ENCODE results near the gene SIPA1L3.
A peak's percentile ranks its signal among the peaks of the same experiment; 100 is the strongest.

The SIPA1L3 gene

GRCh38 chr19:38003438-38004185 lies 96.6 kb downstream of the SIPA1L3 start:
- no peaks in the 10 kb centered on the region for H3K27me3 ChIP-seq (ENCODE audit: low read depth, low read length)
- peak overlapping the region; percentile 99 for H3K4me2 ChIP-seq (ENCODE audit: low read length)
- H3K9me3 ChIP-seq (ENCODE audit: insufficient read depth, low read length): no peaks in the 10 kb centered on the region
- H3K9ac ChIP-seq (ENCODE audit: low read length): peak overlapping the region; percentile 69
- no peaks in the 10 kb centered on the region for H4K20me1 ChIP-seq (ENCODE audit: insufficient read depth, low read length)
- H3K27ac ChIP-seq (ENCODE audit: low read length): peak overlapping the region; percentile 57
- H3K4me1 ChIP-seq (ENCODE audit: low read length): peaks cover 36% of the 10 kb centered on the region
- no peak for TF ChIP-seq EZH2phosphoT487 (IDR thresholded peaks at IDR 0.05; ENCODE audit: low read depth)
- H3K79me2 ChIP-seq (ENCODE audit: low read length): 0 out of 2 replicates have a peak, but pooled peaks cover 4% of the 10 kb centered on the region
- peak overlapping the region; percentile 60 for H2AFZ ChIP-seq (ENCODE audit: low read depth, low read length)
- H3K4me3 ChIP-seq (ENCODE audit: low read length): peak overlapping the region; percentile 75
- no peaks in the 10 kb centered on the region for H3K36me3 ChIP-seq (replicated peaks; ENCODE audit: low read depth, low read length)

- TF ChIP-seq CTCF (IDR thresholded peaks at IDR 0.05; ENCODE audit: low read depth, low read length): no peak
- no peak for TF ChIP-seq EZH2phosphoT487 (IDR thresholded peaks at IDR 0.05; ENCODE audit: low read depth)
Observed at GRCh38 chr19:38004186-38004520, 97.1 kb downstream of the SIPA1L3 start.

GRCh38 chr19:38004521-38005223 lies 97.7 kb downstream of the SIPA1L3 start:
- TF ChIP-seq CTCF (IDR thresholded peaks at IDR 0.05; ENCODE audit: low read depth, low read length) (no peak), EZH2phosphoT487 (IDR thresholded peaks at IDR 0.05; ENCODE audit: low read depth) (no peak)
- Histone ChIP-seq H4K20me1 (ENCODE audit: insufficient read depth, low read length) (no peaks in the 10 kb centered on the region), H3K27me3 (ENCODE audit: low read depth, low read length) (no peaks in the 10 kb centered on the region), H3K4me2 (ENCODE audit: low read length) (peak overlapping the region; percentile 99), H3K4me1 (ENCODE audit: low read length) (peaks cover 36% of the 10 kb centered on the region), H3K79me2 (ENCODE audit: low read length) (0 out of 2 replicates have a peak, but pooled peaks cover 4% of the 10 kb centered on the region), H3K4me3 (ENCODE audit: low read length) (peak overlapping the region; percentile 75), H3K27ac (ENCODE audit: low read length) (peak overlapping the region; percentile 57), H3K9me3 (ENCODE audit: insufficient read depth, low read length) (no peaks in the 10 kb centered on the region), H3K36me3 (replicated peaks; ENCODE audit: low read depth, low read length) (no peaks in the 10 kb centered on the region), H3K9ac (ENCODE audit: low read length) (peak overlapping the region; percentile 69), H2AFZ (ENCODE audit: low read depth, low read length) (peak overlapping the region; percentile 61; the same call in 1 of the 2 replicates)

More at GRCh38 chr19:38004186-38004520, 97.1 kb downstream of the SIPA1L3 start:
- peak overlapping the region; percentile 69 for H3K9ac ChIP-seq (ENCODE audit: low read length)
- H3K27me3 ChIP-seq (ENCODE audit: low read depth, low read length): no peaks in the 10 kb centered on the region
- H3K9me3 ChIP-seq (ENCODE audit: insufficient read depth, low read length): no peaks in the 10 kb centered on the region
- H3K4me2 ChIP-seq (ENCODE audit: low read length): peak overlapping the region; percentile 99
- H3K27ac ChIP-seq (ENCODE audit: low read length): peak overlapping the region; percentile 57
- H3K79me2 ChIP-seq (ENCODE audit: low read length): 0 out of 2 replicates have a peak, but pooled peaks cover 4% of the 10 kb centered on the region
- H4K20me1 ChIP-seq (ENCODE audit: insufficient read depth, low read length): no peaks in the 10 kb centered on the region
- H3K4me3 ChIP-seq (ENCODE audit: low read length): peak overlapping the region; percentile 75
- H3K4me1 ChIP-seq (ENCODE audit: low read length): peaks cover 36% of the 10 kb centered on the region
- H2AFZ ChIP-seq (ENCODE audit: low read depth, low read length): peak overlapping the region; percentile 60; the same call in 1 of the 2 replicates
- H3K36me3 ChIP-seq (replicated peaks; ENCODE audit: low read depth, low read length): no peaks in the 10 kb centered on the region

- Histone ChIP-seq H3K36me3 (replicated peaks; ENCODE audit: low read depth, low read length) (no peaks in the 10 kb centered on the region), H3K27ac (ENCODE audit: low read length) (no peak overlapping the region), H2AFZ (ENCODE audit: low read depth, low read length) (no peak overlapping the region), H4K20me1 (ENCODE audit: insufficient read depth, low read length) (no peaks in the 10 kb centered on the region), H3K79me2 (ENCODE audit: low read length) (0 out of 2 replicates have a peak, but pooled peaks cover 4% of the 10 kb centered on the region), H3K27me3 (ENCODE audit: low read depth, low read length) (no peaks in the 10 kb centered on the region), H3K9ac (ENCODE audit: low read length) (no peak overlapping the region), H3K4me1 (ENCODE audit: low read length) (peaks cover 36% of the 10 kb centered on the region), H3K4me3 (ENCODE audit: low read length) (peak overlapping the region; percentile 75; the same call in 1 of the 2 replicates), H3K9me3 (ENCODE audit: insufficient read depth, low read length) (no peaks in the 10 kb centered on the region), H3K4me2 (ENCODE audit: low read length) (peak overlapping the region; percentile 99)
- no peak for TF ChIP-seq CTCF (IDR thresholded peaks at IDR 0.05; ENCODE audit: low read depth, low read length)
Observed at GRCh38 chr19:38005224-38005614, 98.2 kb downstream of the SIPA1L3 start.

Measured in OCI-LY3 (cell line).